A549 (cell line): ENCODE data around the gene CLCN7. TPM values are rescaled to one million over a fixed set of nuclear protein-coding genes. Genes with fewer than 3 reads are reported as not detected.

Experiments
- ATAC-seq, 2 experiments: fragments of 200-7000 bp in 1 of 2; fragments of >200 bp in 1 of 2; cut with Nextera tagmentation in 1 of 2; cut with Tn5 transposase in 1 of 2; 3 replicates each; pipeline versions ENCODE4 v1.8.0 to v1.9.1; 2018 to 2020; ENCODE audit warnings: mild to moderate bottlenecking in 1 of 2, moderate library complexity in 1 of 2
- CTCF ChIA-PET: fragments of 300-600 bp; sonication (Branson Sonifier 250); formaldehyde crosslinking; extraction: SDS; loops from one replicate; lab custom pipeline; 2021; ENCODE audit warnings: antibody characterized with exemption, inconsistent platforms; lab: Yijun Ruan, JAX
- POLR2A ChIA-PET: fragments of 350-600 bp; formaldehyde crosslinking; extraction: SDS; loops from one replicate; lab custom pipeline; 2021; ENCODE audit warnings: antibody characterized with exemption, inconsistent platforms; lab: Yijun Ruan, JAX
- DNase-seq, 2 experiments: peaks; one replicate each; pipeline versions ENCODE4 v3.0.0 to v3.0.0-alpha.2; 2011 to 2016; ENCODE audit warnings: low read depth in 1 of 2, low spot score in 1 of 2
- FAIRE-seq: peaks from 2 replicates; lab custom pipeline; 2011; peaks lifted over from hg19 to GRCh38; lab: Jason Lieb, UNC
- H3K27ac ChIP-seq, 2 experiments: fragments of >200 bp; sonication (Bioruptor Twin); formaldehyde crosslinking; 3 replicates each; pipeline ENCODE4 v1.5.1; 2016 to 2017
- H3K4me1 ChIP-seq: fragments of >200 bp; sonication (Bioruptor Twin); formaldehyde crosslinking; 3 replicates; pipeline ENCODE4 v1.6.1; 2016
- H3K4me2 ChIP-seq: fragments of >200 bp; sonication (Bioruptor Twin); formaldehyde crosslinking; 3 replicates; pipeline ENCODE4 v1.6.1; 2016
- H3K4me3 ChIP-seq: fragments of >200 bp; sonication (Bioruptor Twin); formaldehyde crosslinking; 3 replicates; pipeline ENCODE4 v1.5.1; 2016
- H3K9me3 ChIP-seq: fragments of >200 bp; sonication (Bioruptor Twin); formaldehyde crosslinking; 3 replicates; pipeline ENCODE4 v1.6.1; 2016
- CEBPB ChIP-seq, 2 experiments: fragments of >200 bp in 1 of 2; sonication (Bioruptor Twin) in 1 of 2; formaldehyde crosslinking in 1 of 2; IDR thresholded peaks; 2 replicates each; pipeline ENCODE4 v1.6.1; 2012 to 2016
- CHD2 ChIP-seq: fragments of 150-350 bp; IDR thresholded peaks from 2 replicates; pipeline ENCODE4 v1.6.1; 2014; ENCODE audit warnings: low read length; ENCODE audit not compliant: partially characterized antibody
- CHD4 ChIP-seq: fragments of 200-600 bp; sonication (generic); IDR thresholded peaks from 2 replicates; pipeline ENCODE4 v1.6.1; 2016; ENCODE audit warnings: antibody characterized with exemption, mild to moderate bottlenecking, borderline replicate concordance
- CTCF ChIP-seq: fragments of >200 bp; sonication (Bioruptor Twin); formaldehyde crosslinking; IDR thresholded peaks from 3 replicates; pipeline ENCODE4 v1.5.1; 2016
- EHF ChIP-seq: fragments of 250-450 bp; sonication (Bioruptor Pico); IDR thresholded peaks from 2 replicates; pipeline ENCODE4 v1.5.0; 2020; ENCODE audit warnings: mild to moderate bottlenecking
- EP300 ChIP-seq, 2 experiments: fragments of >200 bp; sonication (Bioruptor Twin); formaldehyde crosslinking; IDR thresholded peaks; 2 replicates in 1 of 2; 3 replicates in 1 of 2; pipeline ENCODE4 v1.6.1; 2016 to 2017
- FOSL2 ChIP-seq, 2 experiments: fragments of 450-650 bp in 1 of 2; fragments of >200 bp in 1 of 2; sonication (Bioruptor Twin) in 1 of 2; formaldehyde crosslinking; IDR thresholded peaks; 2 replicates each; pipeline versions ENCODE4 v1.5.0 to v1.6.1; 2016 to 2020; ENCODE audit warnings: mild to moderate bottlenecking in 1 of 2, moderate library complexity in 1 of 2
- FOXS1 ChIP-seq: fragments of 250-450 bp; sonication (Bioruptor Pico); IDR thresholded peaks from 2 replicates; pipeline ENCODE4 v1.5.0; 2020; ENCODE audit warnings: mild to moderate bottlenecking, moderate library complexity
- HDAC2 ChIP-seq: fragments of 200-600 bp; sonication (generic); IDR thresholded peaks from 2 replicates; pipeline ENCODE4 v1.6.1; 2016
- HEYL ChIP-seq: fragments of 250-450 bp; sonication (Bioruptor Pico); IDR thresholded peaks from 2 replicates; pipeline ENCODE4 v1.8.0; 2021; ENCODE audit warnings: mild to moderate bottlenecking, moderate library complexity
- HMGXB4 ChIP-seq: fragments of 250-450 bp; sonication (Bioruptor Pico); IDR thresholded peaks from 2 replicates; pipeline ENCODE4 v1.5.0; 2021; ENCODE audit warnings: mild to moderate bottlenecking, moderate library complexity, borderline replicate concordance
- HOXB13 ChIP-seq: fragments of 250-450 bp; sonication (Bioruptor Pico); IDR thresholded peaks from 2 replicates; pipeline ENCODE4 v1.5.0; 2020; ENCODE audit warnings: low read depth, mild to moderate bottlenecking, moderate library complexity
- JUN ChIP-seq, 2 experiments: fragments of >200 bp; sonication (Bioruptor Twin); formaldehyde crosslinking; IDR thresholded peaks; 2 replicates in 1 of 2; 3 replicates in 1 of 2; pipeline ENCODE4 v1.6.1; 2016 to 2017
- MAFK ChIP-seq: fragments of 450-650 bp; IDR thresholded peaks from 2 replicates; pipeline ENCODE4 v1.6.1; 2014; ENCODE audit not compliant: partially characterized antibody
- MAX ChIP-seq: IDR thresholded peaks from 2 replicates; pipeline ENCODE4 v1.6.1; 2012
- MYC ChIP-seq: IDR thresholded peaks from 2 replicates; pipeline ENCODE4 v1.6.1; 2012; ENCODE audit warnings: mild to moderate bottlenecking, inconsistent platforms, low read length, improper control_type of control experiment, borderline replicate concordance
- NFE2L2 ChIP-seq: fragments of 150-350 bp; conservative IDR thresholded peaks from 2 replicates; pipeline ENCODE4 v1.6.1; 2014; ENCODE audit warnings: low read length
- NPAS2 ChIP-seq: fragments of 250-450 bp; sonication (Bioruptor Pico); IDR thresholded peaks from 2 replicates; pipeline ENCODE4 v1.8.0; 2022; ENCODE audit warnings: mild to moderate bottlenecking, moderate library complexity, borderline replicate concordance
- NR3C1 ChIP-seq: fragments of >200 bp; sonication (Bioruptor Twin); formaldehyde crosslinking; IDR thresholded peaks from 3 replicates; pipeline ENCODE4 v1.6.1; 2017
- POLR2A ChIP-seq: IDR thresholded peaks from 2 replicates; pipeline ENCODE4 v1.6.1; 2012; ENCODE audit warnings: mild to moderate bottlenecking, low read length
- POLR2AphosphoS2 ChIP-seq: conservative IDR thresholded peaks from 2 replicates; pipeline ENCODE4 v1.6.1; 2012; ENCODE audit warnings: low read length, improper control_type of control experiment, inconsistent platforms
- RAD21 ChIP-seq, 2 experiments: fragments of >200 bp in 1 of 2; sonication (Bioruptor Twin) in 1 of 2; formaldehyde crosslinking in 1 of 2; IDR thresholded peaks in 1 of 2; conservative IDR thresholded peaks in 1 of 2; 2 replicates in 1 of 2; 3 replicates in 1 of 2; pipeline ENCODE4 v1.6.1; 2012 to 2018; ENCODE audit warnings: inconsistent platforms in 1 of 2
- RARB ChIP-seq: fragments of 250-450 bp; sonication (Bioruptor Pico); IDR thresholded peaks from 2 replicates; pipeline ENCODE4 v1.8.0; 2021; ENCODE audit warnings: mild to moderate bottlenecking, moderate library complexity
- SREBF2 ChIP-seq: fragments of 450-650 bp; IDR thresholded peaks from 2 replicates; pipeline ENCODE4 v1.6.1; 2014; ENCODE audit warnings: mild to moderate bottlenecking, moderate library complexity
- USF2 ChIP-seq: fragments of 450-650 bp; IDR thresholded peaks from 2 replicates; pipeline ENCODE4 v1.6.1; 2014; ENCODE audit warnings: antibody characterized with exemption
- ZC3H11A ChIP-seq: fragments of 450-650 bp; IDR thresholded peaks from 2 replicates; pipeline ENCODE4 v1.6.1; 2014; ENCODE audit warnings: antibody characterized with exemption, mild to moderate bottlenecking
- ZNF302 ChIP-seq: fragments of 250-450 bp; sonication (Bioruptor Pico); IDR thresholded peaks from 2 replicates; pipeline ENCODE4 v1.9.0; 2021; ENCODE audit warnings: inconsistent platforms, mild to moderate bottlenecking, moderate library complexity
- ZSCAN20 ChIP-seq: fragments of 250-450 bp; sonication (Bioruptor Pico); IDR thresholded peaks from 2 replicates; pipeline ENCODE4 v1.8.0; 2022; ENCODE audit warnings: mild to moderate bottlenecking, moderate library complexity
- WGBS: methylation state at CpG from one replicate; pipeline ENCODE4 v1.1.6; 2017; ENCODE audit errors: missing lambda C conversion rate; 5-methylcytosine and 5-hydroxymethylcytosine counted together
- polyA plus RNA-seq, 4 experiments: library from polyadenylated mRNA; depleted of rRNA in 3 of 4; stranded (reverse); fragments of >200 nt; fragmentation: RNase III in 1 of 4; extraction: RNeasy Plus Mini Kit Qiagen cat#74134 plus additional on column Dnase treatment in 1 of 4; gene quantifications; 2 replicates in 3 of 4; 3 replicates in 1 of 4; pipeline ENCODE4 v1.2.3, GENCODE V29; 2011 to 2017

CLCN7 gene
- polyA plus RNA-seq, 2 of the 4 experiments (the other 2 are of a cell fraction): 17.2 to 69.7 TPM

GRCh38 chr16:1443403-1443973, 31.3 kb downstream of the CLCN7 start (continued):
- no peak for TF ChIP-seq HMGXB4 (CRISPR knock-in tag)
- TF ChIP-seq CEBPB (IDR thresholded peaks at IDR 0.05): no peak
- no peak for TF ChIP-seq NFE2L2
- no peak for TF ChIP-seq CHD2
- TF ChIP-seq USF2: no peak
- TF ChIP-seq HOXB13 (CRISPR knock-in tag): no peak
- TF ChIP-seq EP300 (IDR thresholded peaks at IDR 0.05): no peak
- TF ChIP-seq HDAC2: no peak
- no peak for TF ChIP-seq CTCF

- CTCF ChIA-PET: interaction anchor here (9.2 kb wide), 1 partner anchor 16 kb away, joined by 57 read pairs; no protein-coding TSS in a partner anchor
- POLR2A ChIA-PET: no interaction called here
Measured at GRCh38 chr16:1442697-1443096, 32.1 kb downstream of the CLCN7 start.

GRCh38 chr16:1441391-1441829, 33.4 kb downstream of the CLCN7 start:
- no peaks in the 10 kb centered on the region for H3K9me3 ChIP-seq
- no peak for DNase-seq
- H3K27ac ChIP-seq: no peak overlapping the region
- 80% methylated on average over 16 of the region's 22 CpGs for WGBS
- no peak overlapping the region for H3K4me3 ChIP-seq
- FAIRE-seq: no peak
- ATAC-seq: no peak
- H3K4me2 ChIP-seq: no peak overlapping the region
- H3K4me1 ChIP-seq: no peaks in the 10 kb centered on the region
- ChIA-PET POLR2A (no interaction called here), CTCF (interaction anchor here (1.2 to 9.2 kb wide), 3 partner anchors 13 to 384 kb away, joined by 3 to 57 read pairs (median 4); no protein-coding TSS in a partner anchor)
- TF ChIP-seq POLR2AphosphoS2 (no peak), CHD2 (no peak), NR3C1 (no peak), SREBF2 (no peak), ZSCAN20 (CRISPR knock-in tag) (no peak), POLR2A (no peak), JUN (IDR thresholded peaks at IDR 0.05) (no peak), EHF (CRISPR knock-in tag) (no peak), CEBPB (IDR thresholded peaks at IDR 0.05) (no peak), CTCF (no peak), CHD4 (no peak), RAD21 (conservative IDR thresholded peaks at IDR 0.05 in 1 of 2, IDR thresholded peaks at IDR 0.05 in 1 of 2) (no peak), MAX (no peak)

More at GRCh38 chr16:1442697-1443096, 32.1 kb downstream of the CLCN7 start:
- H3K4me1 ChIP-seq: no peaks in the 10 kb centered on the region
- no peak overlapping the region for H3K27ac ChIP-seq
- no peak for ATAC-seq
- no peaks in the 10 kb centered on the region for H3K9me3 ChIP-seq
- no peak overlapping the region for H3K4me2 ChIP-seq
- no peak for FAIRE-seq
- no peak overlapping the region for H3K4me3 ChIP-seq
- DNase-seq: no peak
- WGBS: 66% methylated on average over 20 of the region's 24 CpGs
- TF ChIP-seq NPAS2 (CRISPR knock-in tag) (no peak), ZC3H11A (no peak), CTCF (no peak), ZNF302 (CRISPR knock-in tag) (no peak), HEYL (CRISPR knock-in tag) (no peak), FOSL2 (IDR thresholded peaks at IDR 0.05) (no peak), FOSL2 (CRISPR knock-in tag; IDR thresholded peaks at IDR 0.05) (no peak), RAD21 (conservative IDR thresholded peaks at IDR 0.05 in 1 of 2, IDR thresholded peaks at IDR 0.05 in 1 of 2) (no peak), RARB (CRISPR knock-in tag) (no peak), MAFK (no peak), FOXS1 (CRISPR knock-in tag) (no peak), MYC (no peak)
